Left lobe of liver (tissue), 2 donors: Measurements from ENCODE around the gene ANKRD11. TPM values are rescaled to one million over a fixed set of nuclear protein-coding genes. Genes with fewer than 3 reads are reported as not detected.

Experiments used
- ATAC-seq: fragments of 200-7000 bp; cut with Tn5 transposase; one replicate; pipeline ENCODE4 v1.9.1; 2020; ENCODE audit warnings: mild to moderate bottlenecking, moderate library complexity
- DNase-seq: peaks from one replicate; pipeline ENCODE4 v3.0.0-alpha.2; 2020; ENCODE audit warnings: low spot score
- total RNA-seq: library from RNA; stranded (reverse); gene quantifications from one replicate; pipeline ENCODE4 v1.2.1, GENCODE V29; 2021
- donor health status: DM: no; HTN: no; CAD: no; lungs with moderate emphysema.
- donor health status: DM: no; HTN: yes; CAD: no.

ANKRD11 gene
- total RNA-seq, 1 donor from 2014 or later = 50.7 TPM

DNA sequence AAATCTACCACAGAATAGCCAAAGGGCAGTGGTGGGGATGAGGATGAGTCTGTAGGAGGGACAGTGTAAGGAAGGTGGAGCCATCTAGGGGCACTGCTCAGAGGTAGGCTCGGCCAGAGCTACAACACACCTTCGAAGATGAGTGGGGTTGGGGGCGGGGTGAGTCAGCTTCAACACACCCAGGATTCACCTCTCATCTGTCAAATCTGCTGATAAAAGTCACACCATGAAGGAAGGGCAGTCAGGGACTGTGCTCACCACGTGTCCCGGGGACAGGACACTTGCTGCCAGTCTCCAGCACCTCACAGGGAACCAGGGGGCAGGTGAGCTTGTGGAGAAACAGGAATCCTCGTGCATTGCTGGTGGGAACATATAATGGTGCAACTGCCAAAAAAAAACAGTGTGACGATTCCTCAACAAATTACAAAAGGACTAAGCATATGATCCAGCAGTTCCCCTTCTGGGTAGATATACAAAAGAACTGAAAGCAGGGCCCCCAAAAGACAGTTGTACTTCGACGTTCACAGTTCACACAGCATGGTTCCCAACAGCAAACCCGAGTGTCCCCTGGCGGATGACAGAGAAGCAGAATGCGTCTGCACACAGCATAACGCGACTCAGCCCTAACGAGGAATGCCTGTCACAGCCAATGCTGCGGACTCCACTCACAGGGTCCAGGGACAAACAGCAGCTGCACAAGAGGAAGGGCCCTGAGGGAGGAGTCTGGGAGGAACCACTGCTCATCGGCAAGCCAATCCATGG, 133.1 kb downstream of the ANKRD11 start:
- DNase-seq (no peak), ATAC-seq (no peak)

DNA sequence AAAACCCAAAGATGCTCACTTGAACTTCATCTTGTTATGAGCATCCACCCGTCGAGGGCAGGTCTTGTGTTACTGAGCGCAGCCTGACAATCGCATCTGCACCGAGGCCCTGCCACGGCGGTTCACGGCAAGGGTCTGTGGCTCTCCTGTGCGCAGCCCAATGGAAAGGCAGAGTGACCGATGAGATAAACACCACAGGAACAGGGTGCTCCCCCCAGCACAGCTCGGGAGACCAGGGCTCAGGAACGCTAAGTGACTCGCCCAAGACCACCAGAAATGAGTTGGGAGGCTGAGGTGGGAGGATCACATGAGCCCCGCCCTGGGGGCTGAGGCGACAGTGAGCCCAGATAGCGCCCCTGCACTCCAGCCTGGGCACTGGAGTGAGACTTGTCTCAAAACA, 134.7 kb downstream of the ANKRD11 start:
- no peak for DNase-seq

GRCh38 chr16:89355007-89355406, 135.4 kb downstream of the ANKRD11 start:
- no peak for DNase-seq
- ATAC-seq = no peak

More for the DNA sequence above, 134.7 kb downstream of the ANKRD11 start:
- ATAC-seq = no peak

GRCh38 chr16:89354325-89354724, 136.0 kb downstream of the ANKRD11 start:
- ATAC-seq (peak; percentile 58), DNase-seq (peak; percentile 78)

DNA sequence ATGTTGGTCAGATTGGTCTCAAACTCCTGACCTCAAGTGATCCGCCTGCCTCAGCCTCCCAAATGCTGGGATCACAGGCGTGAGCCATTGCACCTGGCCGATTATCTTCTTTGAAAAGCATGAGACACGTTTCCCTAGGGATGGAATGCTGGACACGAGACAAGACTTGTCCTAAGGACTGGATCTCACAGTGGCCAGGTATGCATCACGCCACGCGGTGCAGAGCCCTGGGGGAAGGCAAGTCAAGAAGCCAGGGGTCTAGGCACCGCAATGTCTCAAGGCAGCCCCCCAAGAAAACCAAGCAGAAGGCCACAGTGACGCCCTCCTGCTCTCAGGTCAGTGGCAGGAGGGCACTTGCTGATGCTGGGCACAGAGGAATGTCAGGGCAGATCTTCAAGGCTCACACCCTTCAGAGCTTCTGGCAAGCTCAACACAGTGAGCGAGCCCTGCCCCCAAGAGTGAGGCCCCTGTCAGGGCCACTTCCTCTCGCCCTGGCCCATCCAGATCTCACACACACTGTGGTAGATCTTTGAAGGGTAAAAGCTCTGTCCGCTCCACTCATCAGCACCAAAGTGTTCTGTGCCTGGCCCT, 138.2 kb downstream of the ANKRD11 start:
- DNase-seq (no peak), ATAC-seq (peak; percentile 1)

DNA sequence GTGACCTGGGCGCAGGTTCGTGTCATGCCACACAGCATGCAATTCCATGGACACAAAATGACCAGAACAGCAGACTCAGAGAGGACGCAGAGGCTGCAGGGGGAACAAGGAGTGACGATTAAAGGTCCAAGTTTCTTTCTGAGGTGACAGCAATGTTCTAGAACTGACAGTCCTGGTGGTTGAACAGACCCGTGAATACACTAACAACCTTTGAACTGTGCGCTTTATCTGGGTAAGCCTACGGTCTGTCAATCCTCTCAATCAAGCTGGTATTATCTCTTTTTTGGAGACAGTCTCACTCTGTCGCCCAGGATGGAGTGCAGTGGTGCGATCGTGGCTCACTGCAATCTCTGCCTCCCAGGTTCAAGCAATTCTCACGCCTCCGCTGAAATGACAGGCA, 138.7 kb downstream of the ANKRD11 start:
- DNase-seq (no peak), ATAC-seq (peak; percentile 63)

GRCh38 chr16:89350701-89351380, 139.5 kb downstream of the ANKRD11 start:
- ATAC-seq = no peak
- DNase-seq = no peak

DNA sequence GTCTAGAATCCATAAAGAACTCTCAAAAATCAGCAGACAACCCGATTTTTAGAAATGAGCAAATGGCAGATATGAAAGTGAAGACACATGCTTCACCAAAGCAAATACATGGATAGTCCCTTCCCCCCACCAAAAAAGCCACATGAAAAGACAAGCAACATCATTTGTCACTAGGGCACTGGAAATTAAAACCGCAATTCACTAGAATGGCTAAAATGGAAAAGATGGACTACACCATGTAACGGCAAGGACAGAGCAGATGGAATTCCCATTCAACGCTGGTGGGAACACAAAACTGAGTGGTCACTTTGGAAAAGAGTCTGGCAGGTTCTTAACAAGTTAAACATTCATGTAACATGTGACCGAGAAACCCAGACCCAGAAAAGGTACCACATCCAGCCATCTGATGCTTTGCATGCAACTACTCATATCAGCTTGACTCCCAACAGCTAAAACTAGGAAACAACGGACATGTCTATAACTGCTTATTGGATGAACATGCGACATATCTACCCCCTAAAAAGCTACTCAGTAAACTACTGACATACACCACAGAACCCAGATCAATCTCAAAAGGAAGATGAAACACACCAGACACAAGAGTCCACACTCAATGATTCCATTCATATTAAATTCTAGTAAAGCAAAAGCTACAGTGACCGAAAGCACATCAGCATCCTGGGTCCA, 140.3 kb downstream of the ANKRD11 start:
- ATAC-seq (no peak), DNase-seq (no peak)

DNA sequence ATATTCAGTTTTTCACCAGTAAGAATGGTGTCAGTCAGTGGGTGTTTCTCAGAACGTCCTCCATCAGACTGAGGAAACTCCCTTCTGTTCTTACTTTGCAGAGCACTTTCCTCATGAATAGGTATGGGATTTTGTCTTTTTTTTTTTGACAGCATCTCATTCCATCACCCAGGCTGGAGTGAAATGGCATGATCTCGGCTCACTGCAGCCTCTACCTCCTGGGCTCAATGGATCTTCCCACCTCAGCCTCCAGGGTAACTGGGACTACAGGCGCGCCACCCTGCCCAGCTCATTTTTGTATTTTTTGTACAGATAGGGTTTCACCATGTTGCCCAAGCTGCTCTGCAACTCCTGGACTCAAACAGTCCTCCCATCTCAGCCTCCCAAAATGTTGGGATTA, 142.6 kb downstream of the ANKRD11 start:
- no peak for DNase-seq
- no peak for ATAC-seq

DNA sequence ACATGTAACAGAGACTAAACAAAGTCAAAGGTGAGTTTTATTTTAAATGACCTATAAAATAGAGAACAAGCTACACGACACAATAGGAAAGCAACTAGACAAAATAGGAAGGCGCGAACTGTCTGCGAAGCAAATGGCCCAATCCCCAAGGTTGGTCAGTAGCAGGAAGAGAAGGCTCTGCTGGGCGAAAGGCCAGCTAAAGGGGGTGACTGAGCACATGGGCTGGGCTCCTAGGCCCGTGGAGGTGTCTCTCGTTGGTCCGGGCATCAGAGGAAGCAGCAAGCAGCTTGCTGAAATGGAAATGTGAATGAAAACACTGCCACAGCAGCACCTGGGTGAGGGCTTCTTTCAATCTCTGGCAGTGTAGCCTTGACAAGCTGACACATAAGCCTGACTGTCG, 143.5 kb downstream of the ANKRD11 start:
- ATAC-seq = no peak

DNA sequence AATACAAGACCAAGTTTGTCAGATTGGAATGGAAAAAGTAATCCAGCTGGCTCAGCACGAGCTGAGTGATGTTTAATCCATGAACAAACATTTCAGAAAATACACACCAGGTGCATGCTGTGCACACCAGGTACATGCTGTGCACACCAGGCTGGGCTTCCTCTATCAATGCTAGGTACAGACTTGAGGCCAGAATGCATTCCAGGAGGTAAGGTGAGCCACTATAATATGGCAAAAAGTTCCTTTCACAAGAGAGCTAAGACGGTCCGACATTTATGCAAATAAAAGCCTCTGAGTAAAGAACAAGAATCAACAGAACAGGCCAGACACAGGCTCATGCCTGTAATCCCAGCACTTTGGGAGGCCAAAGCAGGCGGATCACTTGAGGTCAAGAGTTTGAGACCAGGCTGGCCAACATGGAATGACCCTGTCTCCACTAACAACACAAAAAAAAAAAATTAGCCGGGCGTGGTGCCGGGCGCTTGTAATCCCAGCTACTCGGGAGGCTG, 144.7 kb downstream of the ANKRD11 start:
- DNase-seq (peak; percentile 78), ATAC-seq (peak; percentile 80)

More for the DNA sequence above, 143.5 kb downstream of the ANKRD11 start:
- DNase-seq = no peak

DNA sequence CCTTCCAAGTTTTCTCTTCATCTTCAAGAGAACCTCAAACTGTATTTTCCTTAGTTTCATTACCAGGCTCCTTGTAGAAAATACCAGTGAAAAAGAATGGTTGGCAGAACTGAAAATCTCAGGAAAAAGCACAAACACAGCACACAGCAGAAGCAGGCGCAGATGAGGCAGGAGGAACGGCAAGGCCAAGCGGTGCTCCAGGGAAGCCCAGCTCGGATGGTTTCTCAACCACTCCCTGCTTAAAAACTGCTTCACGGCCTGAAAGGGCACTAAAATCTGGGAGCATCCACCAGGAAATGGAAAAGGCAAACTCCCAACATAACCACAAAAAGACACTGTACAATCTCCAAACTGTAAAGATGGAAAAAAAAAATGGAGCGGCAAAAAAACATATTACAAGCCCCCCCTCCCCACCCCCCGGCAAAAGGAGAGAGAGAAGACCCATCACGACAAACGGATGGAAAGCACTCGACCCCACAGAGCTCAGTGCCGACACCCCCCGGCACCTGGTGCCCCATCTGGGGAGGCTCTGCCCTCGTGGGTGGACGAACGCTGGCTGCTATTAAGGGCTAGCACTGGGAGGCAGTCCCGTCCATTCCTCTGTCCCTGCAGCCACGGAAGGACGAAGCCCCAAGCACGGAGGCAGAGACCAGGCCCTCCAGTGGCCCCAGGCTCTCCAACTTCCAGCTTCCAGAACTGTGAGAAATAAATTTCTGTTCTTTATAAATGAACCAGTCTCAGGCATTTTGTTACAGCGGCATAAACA, 145.3 kb downstream of the ANKRD11 start:
- DNase-seq (no peak), ATAC-seq (peak; percentile 71)

DNA sequence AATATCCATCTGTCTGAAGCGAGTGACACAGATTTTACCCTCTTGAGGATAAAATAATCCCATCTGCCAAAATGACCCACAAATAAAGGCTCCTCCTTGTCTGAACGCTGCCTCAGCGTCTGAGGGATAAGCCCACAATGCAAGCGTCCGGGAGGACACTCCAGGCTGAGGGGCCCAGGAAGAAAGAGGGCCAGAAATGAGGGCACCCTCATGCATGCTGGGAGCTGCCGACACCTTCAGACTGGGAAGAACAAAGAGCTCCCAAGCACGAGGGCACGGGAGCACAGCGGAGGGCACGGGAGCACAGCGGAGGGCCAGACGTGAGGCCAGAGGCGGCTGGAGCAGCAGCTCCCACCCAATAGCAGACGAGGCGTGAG, 145.9 kb downstream of the ANKRD11 start:
- ATAC-seq = peak; percentile 11
- no peak for DNase-seq

- ATAC-seq = no peak
These were observed 146.6 kb downstream of the ANKRD11 start for GRCh38 chr16:89343501-89344457.

DNA sequence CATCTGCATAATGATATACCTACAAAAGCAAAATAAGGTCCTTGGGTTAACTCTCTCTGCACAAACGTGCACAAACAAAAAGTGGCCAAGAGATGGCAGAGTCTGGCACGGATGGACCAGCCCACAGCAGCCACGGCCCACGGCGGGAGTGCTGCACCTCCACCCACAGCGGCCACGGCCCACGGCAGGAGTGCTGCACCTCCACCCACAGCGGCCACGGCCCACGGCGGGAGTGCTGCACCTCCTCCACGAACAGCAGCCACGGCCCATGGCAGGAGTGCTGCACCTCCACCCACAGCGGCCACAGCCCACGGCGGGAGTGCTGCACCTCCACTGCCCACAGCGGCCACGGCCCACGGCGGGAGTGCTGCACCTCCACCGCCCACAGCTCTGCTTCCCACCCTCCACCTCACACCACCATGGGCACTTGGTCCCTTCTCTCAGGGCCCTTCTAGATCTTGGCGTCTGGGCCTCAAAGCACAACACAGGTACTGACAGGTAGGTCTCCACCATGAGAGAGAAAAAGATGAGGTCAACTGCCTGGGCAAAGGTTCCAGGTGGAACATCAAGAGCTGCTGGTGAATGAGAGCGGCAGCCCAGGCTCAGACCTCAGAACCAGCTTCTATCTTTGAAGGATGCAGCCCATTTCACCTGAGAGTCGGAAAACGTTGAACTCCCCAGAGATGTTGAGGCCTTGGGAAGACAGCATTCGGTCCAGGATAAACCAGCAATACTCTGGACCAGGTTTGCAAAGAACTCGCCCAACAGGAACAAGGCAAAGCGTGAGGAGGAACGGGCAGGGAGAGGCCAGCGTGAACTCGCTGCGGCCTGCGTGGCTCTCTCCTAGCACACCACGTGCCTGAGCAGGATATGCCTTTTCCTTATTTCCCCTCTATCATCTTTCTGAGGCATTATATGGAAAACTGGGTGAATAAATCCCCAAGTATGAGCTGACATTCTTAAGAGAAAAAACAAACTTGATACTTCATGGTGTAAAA, 148.4 kb downstream of the ANKRD11 start:
- DNase-seq (no peak), ATAC-seq (no peak)

More at GRCh38 chr16:89343501-89344457, 146.6 kb downstream of the ANKRD11 start:
- no peak for DNase-seq

DNA sequence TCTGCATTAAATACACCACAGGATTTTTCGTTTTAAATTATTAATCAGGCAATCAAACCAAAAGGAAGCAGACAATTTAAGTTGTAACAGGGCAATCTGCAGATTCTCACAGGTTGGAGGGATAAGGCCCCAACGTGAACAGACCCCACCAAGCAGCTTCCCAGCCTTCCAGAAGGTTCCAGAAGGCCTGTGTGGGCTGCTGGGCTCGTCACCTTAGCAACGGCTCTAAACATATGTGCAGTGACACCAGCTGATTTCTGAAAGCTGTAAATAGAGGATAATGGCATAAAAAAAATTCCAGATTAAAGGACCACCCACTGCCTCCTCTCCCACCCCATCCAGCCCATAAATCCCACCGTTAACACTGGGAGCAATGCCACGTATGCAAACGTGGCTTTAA, 149.1 kb downstream of the ANKRD11 start:
- ATAC-seq (no peak), DNase-seq (no peak)

DNA sequence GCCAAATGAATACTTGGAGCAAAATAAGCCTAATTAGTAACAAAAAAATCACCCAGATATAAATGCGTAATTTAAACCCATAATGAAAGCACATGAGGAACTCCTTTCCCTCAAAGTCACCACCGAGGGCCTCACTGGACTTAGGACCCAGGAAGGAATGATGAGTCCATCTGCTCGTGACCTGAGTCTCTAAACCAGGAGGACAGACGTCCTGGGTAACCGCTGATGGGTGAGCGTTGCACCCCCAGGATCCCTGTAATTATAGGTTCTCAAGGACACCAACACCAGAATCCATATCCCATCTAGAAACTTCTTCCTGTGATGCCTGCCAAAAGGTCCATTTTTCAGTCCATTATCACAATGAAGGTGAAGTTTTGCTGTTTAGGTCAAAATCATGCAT, 151.5 kb downstream of the ANKRD11 start:
- ATAC-seq (peak; percentile 66), DNase-seq (no peak)

DNA sequence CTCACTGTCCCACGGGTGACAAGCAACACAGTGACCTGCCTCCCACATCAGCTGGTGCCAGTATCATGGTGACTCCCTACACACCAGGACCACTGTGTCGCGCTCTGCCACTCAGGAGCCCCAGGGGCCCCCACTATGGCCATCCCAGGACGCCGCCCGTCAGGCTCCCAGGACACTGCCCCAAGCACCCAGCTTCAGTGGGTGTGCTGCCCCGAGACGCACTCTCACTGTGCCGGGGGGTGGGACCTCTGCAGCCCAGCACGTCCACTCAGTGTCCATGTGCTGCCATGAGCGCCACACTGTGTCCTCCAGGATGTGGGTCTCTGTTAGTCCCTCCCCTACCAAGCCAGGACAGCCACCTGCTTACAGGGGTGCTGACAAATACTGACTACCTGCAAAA, 152.4 kb downstream of the ANKRD11 start:
- DNase-seq (no peak), ATAC-seq (no peak)
